Naive thymus-derived CD8-positive, alpha-beta T cell (primary cell): ENCODE measurements around the gene PNPLA7. TPM values are rescaled to one million over a fixed set of nuclear protein-coding genes. Genes with fewer than 3 reads are reported as not detected.

Experiments used
- ATAC-seq, 2 donors: fragments of 150-1000 bp; cut with Tn5 transposase in 1 of 2; sonication (Bioruptor Pico), chemical (Tn5 transposase) in 1 of 2; 1 replicate in 1 of 2; 2 replicates in 1 of 2; pipeline ENCODE4 v1.10.0; 2021; ENCODE audit warnings: mild to moderate bottlenecking in 2 of 2, moderate library complexity in 2 of 2
- POLR2A ChIA-PET: fragments of 350-600 bp; sonication (Branson Sonifier 250); formaldehyde crosslinking; loops from one replicate; lab custom pipeline; 2021; ENCODE audit warnings: antibody characterized with exemption; lab: Charles Lee
- DNase-seq, 10 donors: peaks; one replicate each; pipeline versions ENCODE4 v3.0.0 to v3.0.0-alpha.2; 2020 to 2022
- H3K27ac Mint-ChIP-seq, 10 donors: one replicate each; pipeline ENCODE4 v1.8.0; 2020 to 2022; ENCODE audit warnings: mild to moderate bottlenecking in 10 of 10, mixed read lengths in 10 of 10, moderate library complexity in 4 of 10, inconsistent platforms in 1 of 10
- H3K27me3 Mint-ChIP-seq, 5 donors: one replicate each; pipeline ENCODE4 v1.8.0; 2021 to 2022; ENCODE audit warnings: mixed read lengths in 5 of 5
- H3K36me3 Mint-ChIP-seq, 3 donors: one replicate each; pipeline ENCODE4 v1.8.0; 2020 to 2022; ENCODE audit warnings: mixed read lengths in 3 of 3, mild to moderate bottlenecking in 2 of 3, inconsistent platforms in 1 of 3
- H3K4me1 Mint-ChIP-seq, 4 donors: one replicate each; pipeline ENCODE4 v1.8.0; 2021 to 2022; ENCODE audit warnings: mixed read lengths in 4 of 4
- H3K4me3 Mint-ChIP-seq, 10 donors: one replicate each; pipeline ENCODE4 v1.8.0; 2020 to 2022; ENCODE audit warnings: mild to moderate bottlenecking in 10 of 10, mixed read lengths in 10 of 10, moderate library complexity in 6 of 10, inconsistent platforms in 1 of 10
- H3K9me3 Mint-ChIP-seq, 9 donors: one replicate each; pipeline ENCODE4 v1.8.0; 2020 to 2022; ENCODE audit warnings: mixed read lengths in 9 of 9, mild to moderate bottlenecking in 3 of 9, inconsistent platforms in 1 of 9, moderate library complexity in 1 of 9
- polyA plus RNA-seq, 3 donors: library from polyadenylated mRNA; unstranded; fragments of 300-500 nt; fragmentation: Illumina TruSeq; gene quantifications; one replicate each; pipeline ENCODE4 v1.2.3, GENCODE V29; 2021
- total RNA-seq, 8 experiments: library from RNA in 2 of 8; stranded (reverse) in 2 of 8; gene quantifications; one replicate each; pipeline ENCODE4 v1.2.3 and lab custom pipeline; 2021 to 2026

PNPLA7 gene
- total and polyA plus RNA-seq, 5 experiments from 2014 or later, result 1.2 to 15.7 (median 2.3) TPM

DNA sequence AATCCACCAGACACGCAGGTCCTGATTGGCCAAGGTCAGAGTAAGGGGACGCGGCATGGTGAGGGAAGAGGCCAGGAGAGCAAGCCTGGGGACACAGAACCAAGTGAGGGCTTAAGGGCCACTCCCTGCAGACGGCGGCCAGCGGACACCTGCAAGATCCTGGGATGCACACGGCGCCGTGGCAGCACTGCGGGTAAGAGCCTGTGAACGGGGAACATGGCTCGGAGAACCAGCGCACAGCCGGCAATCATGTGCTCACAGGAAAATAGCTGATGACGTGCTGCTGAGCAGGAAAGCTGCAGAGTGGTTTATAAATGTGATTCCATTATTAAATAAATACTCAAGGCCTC, 64.1 kb downstream of the PNPLA7 start:
- DNase-seq (no peak), ATAC-seq (no peak)
- H3K27ac Mint-ChIP-seq, result peak overlapping the region in 1 of 10 donors; percentile 43
- H3K9me3 Mint-ChIP-seq, result no peaks in the 10 kb centered on the region
- H3K27me3 Mint-ChIP-seq, result no peaks in the 10 kb centered on the region
- peaks cover 0 to 9% (median 7%) of the 10 kb centered on the region in 4 donors for H3K4me1 Mint-ChIP-seq
- H3K4me3 Mint-ChIP-seq, result no peak overlapping the region
- POLR2A ChIA-PET, result no interaction called here
- no peaks in the 10 kb centered on the region for H3K36me3 Mint-ChIP-seq

GRCh38 chr9:137485343-137486140, 64.7 kb downstream of the PNPLA7 start:
- H3K27me3 Mint-ChIP-seq, result no peaks in the 10 kb centered on the region
- H3K27ac Mint-ChIP-seq, result no peak overlapping the region
- no peak for DNase-seq
- no peak overlapping the region for H3K4me3 Mint-ChIP-seq
- POLR2A ChIA-PET, result no interaction called here
- peaks cover 0 to 9% (median 3%) of the 10 kb centered on the region in 4 donors for H3K4me1 Mint-ChIP-seq
- no peaks in the 10 kb centered on the region for H3K36me3 Mint-ChIP-seq
- ATAC-seq, result no peak
- H3K9me3 Mint-ChIP-seq, result no peaks in the 10 kb centered on the region

GRCh38 chr9:137484551-137485315, 65.5 kb downstream of the PNPLA7 start:
- Mint-ChIP-seq H3K36me3 (no peaks in the 10 kb centered on the region), H3K27me3 (no peaks in the 10 kb centered on the region), H3K27ac (no peak overlapping the region), H3K4me1 (peaks cover 0 to 9% (median 3%) of the 10 kb centered on the region in 4 donors), H3K9me3 (no peaks in the 10 kb centered on the region), H3K4me3 (no peak overlapping the region)
- POLR2A ChIA-PET, result no interaction called here
- no peak for DNase-seq
- ATAC-seq, result no peak

DNA sequence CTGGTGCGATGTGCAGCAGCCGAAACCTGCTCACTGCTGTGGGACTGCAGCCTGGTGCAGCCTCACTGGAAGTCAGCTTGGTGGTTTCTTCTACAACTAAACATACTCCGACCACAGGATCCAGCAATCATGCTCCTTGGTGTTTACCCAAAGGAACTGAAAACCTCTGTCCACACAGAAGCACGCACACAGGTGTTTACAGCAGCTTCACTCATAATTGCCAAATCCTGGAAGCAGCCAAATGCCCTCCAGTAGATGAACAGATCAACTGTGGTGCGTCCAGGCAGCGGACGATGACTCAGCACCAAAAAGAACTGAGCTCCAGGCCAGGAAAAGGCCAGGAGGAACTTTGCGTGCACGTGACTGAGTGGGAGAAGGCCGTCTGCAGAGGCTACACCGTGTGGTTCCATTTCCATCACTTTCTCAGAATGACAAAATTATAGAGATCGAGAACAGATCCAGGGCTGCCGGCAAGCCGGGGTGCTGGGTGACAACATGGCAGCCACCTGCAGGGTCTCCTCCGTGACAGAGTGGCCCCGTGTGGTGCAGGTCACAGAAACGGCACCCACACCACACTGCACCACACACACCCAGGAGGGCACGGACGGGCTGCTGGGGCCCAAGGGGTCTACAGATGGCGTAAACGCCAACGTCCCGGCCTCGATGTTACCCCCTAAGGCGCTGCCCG, 68.0 kb downstream of the PNPLA7 start:
- H3K27ac Mint-ChIP-seq, result peak overlapping the region in 3 of 10 donors; percentile 27 to 79 (median 57)

GRCh38 chr9:137480686-137481683, 69.2 kb downstream of the PNPLA7 start:
- peak overlapping the region in 1 of 10 donors; percentile 81 for H3K27ac Mint-ChIP-seq
- H3K4me3 Mint-ChIP-seq, result no peak overlapping the region
- peaks cover 0 to 9% (median 3%) of the 10 kb centered on the region in 4 donors for H3K4me1 Mint-ChIP-seq
- POLR2A ChIA-PET, result no interaction called here
- ATAC-seq (no peak), DNase-seq (no peak)
- peaks cover 0 to 6% (median 4%) of the 10 kb centered on the region in 9 donors for H3K9me3 Mint-ChIP-seq
- H3K36me3 Mint-ChIP-seq, result peaks cover 0 to 5% (median 5%) of the 10 kb centered on the region in 3 donors
- no peaks in the 10 kb centered on the region for H3K27me3 Mint-ChIP-seq

More for the DNA sequence above, 68.0 kb downstream of the PNPLA7 start:
- POLR2A ChIA-PET, result no interaction called here
- Mint-ChIP-seq H3K9me3 (no peaks in the 10 kb centered on the region), H3K27me3 (no peaks in the 10 kb centered on the region), H3K4me3 (peak overlapping the region in 2 of 10 donors; percentile 39 to 41), H3K36me3 (no peaks in the 10 kb centered on the region), H3K4me1 (peaks cover 0 to 9% (median 3%) of the 10 kb centered on the region in 4 donors)
- ATAC-seq (peak in 1 of 2 donors; percentile 63), DNase-seq (peak in 1 of 10 donors; percentile 31)

DNA sequence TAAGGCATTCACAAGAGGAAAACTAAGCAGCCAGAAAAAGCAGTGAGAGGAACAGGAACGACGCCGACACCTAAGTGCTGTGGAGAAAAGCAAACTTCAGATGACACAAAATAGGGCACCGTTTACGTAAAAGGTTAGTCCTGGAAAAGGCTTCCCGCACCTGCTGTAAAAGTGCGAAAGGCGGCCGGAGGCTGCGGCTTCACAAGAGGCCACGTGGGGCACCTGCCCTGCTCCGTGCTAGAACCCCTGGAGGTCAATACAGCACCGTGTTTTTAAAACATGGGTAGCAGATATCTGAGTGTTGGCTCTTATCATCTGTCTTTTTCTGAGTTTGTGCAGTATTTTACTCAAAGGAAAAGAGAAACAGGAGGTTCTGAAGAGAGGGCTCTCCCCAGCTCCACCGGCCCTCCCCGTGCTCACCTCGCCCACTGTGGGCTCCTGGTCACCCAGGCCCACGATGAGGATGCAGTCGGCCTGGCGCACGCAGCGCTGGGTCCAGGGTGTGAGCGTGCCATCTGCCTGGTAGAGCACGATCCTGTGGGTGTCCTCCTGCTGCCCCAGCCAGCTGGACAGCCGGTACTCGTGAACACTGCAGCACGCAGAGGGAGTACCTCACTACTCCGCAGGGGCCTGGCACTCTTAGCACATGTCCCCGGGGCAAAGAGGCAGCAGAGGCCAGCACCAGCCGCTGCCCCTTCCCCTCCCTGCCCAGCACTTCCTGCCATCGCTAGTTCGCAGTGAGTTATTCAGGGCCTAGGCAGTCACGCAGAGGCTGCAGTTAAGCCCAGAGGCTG, 70.1 kb downstream of the PNPLA7 start:
- Mint-ChIP-seq H3K27me3 (no peaks in the 10 kb centered on the region), H3K27ac (peak overlapping the region in 3 of 10 donors; percentile 33 to 81 (median 66)), H3K4me3 (no peak overlapping the region), H3K9me3 (peaks cover 4 to 14% (median 8%) of the 10 kb centered on the region in 9 donors), H3K4me1 (peaks cover 0 to 9% (median 3%) of the 10 kb centered on the region in 4 donors), H3K36me3 (peaks cover 0 to 10% (median 9%) of the 10 kb centered on the region in 3 donors)
- DNase-seq (no peak), ATAC-seq (no peak)
- POLR2A ChIA-PET, result interaction anchor here (2.0 kb wide), 1 partner anchor 18 kb away, joined by 6 read pairs; no protein-coding TSS in a partner anchor

- DNase-seq, result no peak
- POLR2A ChIA-PET, result interaction anchor here (2.0 kb wide), 1 partner anchor 17 kb away, joined by 6 read pairs; no protein-coding TSS in a partner anchor
- Mint-ChIP-seq H3K9me3 (peaks cover 6 to 21% (median 9%) of the 10 kb centered on the region in 9 donors), H3K36me3 (peaks cover 0 to 13% (median 13%) of the 10 kb centered on the region in 3 donors), H3K27me3 (no peaks in the 10 kb centered on the region), H3K4me3 (no peak overlapping the region), H3K27ac (peak overlapping the region in 2 of 10 donors; percentile 33 to 66), H3K4me1 (peaks cover 0 to 9% (median 3%) of the 10 kb centered on the region in 4 donors)
- no peak for ATAC-seq
These were observed 71.0 kb downstream of the PNPLA7 start for GRCh38 chr9:137478962-137479861.

GRCh38 chr9:137478613-137478961, 71.6 kb downstream of the PNPLA7 start:
- no peaks in the 10 kb centered on the region for H3K27me3 Mint-ChIP-seq
- H3K36me3 Mint-ChIP-seq, result peaks cover 0 to 15% (median 13%) of the 10 kb centered on the region in 3 donors
- ATAC-seq, result no peak
- POLR2A ChIA-PET, result interaction anchor here (2.0 kb wide), 1 partner anchor 17 kb away, joined by 6 read pairs; no protein-coding TSS in a partner anchor
- H3K9me3 Mint-ChIP-seq, result peaks cover 6 to 27% (median 13%) of the 10 kb centered on the region in 9 donors
- H3K4me1 Mint-ChIP-seq, result peaks cover 0 to 9% (median 3%) of the 10 kb centered on the region in 4 donors
- no peak overlapping the region for H3K4me3 Mint-ChIP-seq
- no peak for DNase-seq
- no peak overlapping the region for H3K27ac Mint-ChIP-seq

GRCh38 chr9:137477778-137478612, 72.2 kb downstream of the PNPLA7 start:
- no peak overlapping the region for H3K4me3 Mint-ChIP-seq
- no peak overlapping the region for H3K27ac Mint-ChIP-seq
- ATAC-seq (no peak), DNase-seq (no peak)
- H3K9me3 Mint-ChIP-seq, result peaks cover 6 to 30% (median 19%) of the 10 kb centered on the region in 9 donors
- no peaks in the 10 kb centered on the region for H3K27me3 Mint-ChIP-seq
- H3K36me3 Mint-ChIP-seq, result peaks cover 0 to 18% (median 15%) of the 10 kb centered on the region in 3 donors
- peaks cover 0 to 9% (median 3%) of the 10 kb centered on the region in 4 donors for H3K4me1 Mint-ChIP-seq
- POLR2A ChIA-PET, result interaction anchor here (2.0 kb wide), 1 partner anchor 16 kb away, joined by 6 read pairs; no protein-coding TSS in a partner anchor
